Measurements from ENCODE around the gene CHID1. TPM values are rescaled to one million over a fixed set of nuclear protein-coding genes. Genes with fewer than 3 reads are reported as not detected.

CHID1 gene
- total RNA-seq (49.6 and 54.3 TPM in 2 replicates), polyA plus RNA-seq (59.9 and 68.4 TPM in 2 replicates), polyA minus RNA-seq (ENCODE audit: low replicate concordance) (68.5 and 95.8 TPM in 2 replicates)
- 103 and 112 TPM in 2 replicates for polyA plus RNA-seq (2012)

DNA sequence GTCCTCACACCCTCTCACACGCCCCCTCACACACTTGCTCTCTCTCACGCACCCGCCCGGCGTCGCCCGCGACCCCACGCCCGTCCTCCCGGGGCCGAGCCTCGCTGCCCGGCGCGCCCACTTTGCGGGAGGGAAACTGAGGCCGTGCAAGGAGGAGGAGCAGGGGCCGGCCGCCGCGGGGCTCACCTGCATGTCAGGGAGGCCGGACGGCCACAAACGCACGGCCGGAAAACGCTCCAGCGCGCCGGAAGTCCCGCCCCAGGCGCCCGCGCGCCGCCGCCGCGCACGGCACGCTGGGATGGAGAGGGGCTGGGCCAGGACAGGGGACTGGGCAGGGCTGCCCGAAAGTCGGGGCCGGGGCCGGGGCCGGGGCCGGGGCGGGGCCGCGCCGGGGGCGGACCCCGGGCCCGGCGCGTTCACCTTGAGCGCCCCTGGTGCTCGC is at the start of gene CHID1:
CHID1 (minus strand) TSS at position 222 of the 442 bp plus-strand sequence. CDS start 5,994 bp downstream, outside the sequence.
- DNase-seq (ENCODE audit: low read depth in 2 of 2): peak; percentile 67 to 81
- Histone ChIP-seq H3K27me3 (ENCODE audit: control insufficient read depth, insufficient read depth, low read length) (no peaks in the 10 kb centered on the region), H3K4me3 (replicated peaks in 1 of 4; ENCODE audit: control extremely low read depth in 1 of 4, insufficient read depth in 1 of 4, low read depth in 3 of 4, low read length in 4 of 4) (peak within 1 kb of the TSS; percentile 62 to 87 (median 72)), H3K27ac (ENCODE audit: insufficient read depth, low read length) (peak within 1 kb of the TSS; percentile 78), H2AFZ (ENCODE audit: low read length) (peak within 1 kb of the TSS; percentile 26), H3K36me3 (ENCODE audit: control insufficient read depth, insufficient read depth, low read length) (no peaks in the 10 kb centered on the region), H3K79me2 (ENCODE audit: control insufficient read depth, insufficient read depth, low read length) (peaks cover 12% of the 10 kb centered on the region), H3K4me2 (ENCODE audit: extremely low read depth, insufficient read depth, low read length) (peak within 1 kb of the TSS; percentile 94), H3K4me1 (ENCODE audit: control insufficient read depth, extremely low read depth, insufficient read depth, low read length) (peaks cover 6% of the 10 kb centered on the region), H3K9ac (ENCODE audit: insufficient read depth, low read length) (peak within 1 kb of the TSS; percentile 82), H3K9me3 (ENCODE audit: control insufficient read depth, insufficient read depth, low read depth, low read length) (no peaks in the 10 kb centered on the region), H4K20me1 (ENCODE audit: control insufficient read depth, extremely low read depth, insufficient read depth, low read length) (no peaks in the 10 kb centered on the region)
- no peak for TF ChIP-seq EZH2 (IDR thresholded peaks at IDR 0.05; ENCODE audit: low read length, missing control alignments)
- TF ChIP-seq, protein P1, sequence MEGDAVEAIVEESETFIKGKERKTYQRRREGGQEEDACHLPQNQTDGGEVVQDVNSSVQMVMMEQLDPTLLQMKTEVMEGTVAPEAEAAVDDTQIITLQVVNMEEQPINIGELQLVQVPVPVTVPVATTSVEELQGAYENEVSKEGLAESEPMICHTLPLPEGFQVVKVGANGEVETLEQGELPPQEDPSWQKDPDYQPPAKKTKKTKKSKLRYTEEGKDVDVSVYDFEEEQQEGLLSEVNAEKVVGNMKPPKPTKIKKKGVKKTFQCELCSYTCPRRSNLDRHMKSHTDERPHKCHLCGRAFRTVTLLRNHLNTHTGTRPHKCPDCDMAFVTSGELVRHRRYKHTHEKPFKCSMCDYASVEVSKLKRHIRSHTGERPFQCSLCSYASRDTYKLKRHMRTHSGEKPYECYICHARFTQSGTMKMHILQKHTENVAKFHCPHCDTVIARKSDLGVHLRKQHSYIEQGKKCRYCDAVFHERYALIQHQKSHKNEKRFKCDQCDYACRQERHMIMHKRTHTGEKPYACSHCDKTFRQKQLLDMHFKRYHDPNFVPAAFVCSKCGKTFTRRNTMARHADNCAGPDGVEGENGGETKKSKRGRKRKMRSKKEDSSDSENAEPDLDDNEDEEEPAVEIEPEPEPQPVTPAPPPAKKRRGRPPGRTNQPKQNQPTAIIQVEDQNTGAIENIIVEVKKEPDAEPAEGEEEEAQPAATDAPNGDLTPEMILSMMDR (conservative IDR thresholded peaks at IDR 0.05 in 1 of 2, IDR thresholded peaks at IDR 0.05 in 1 of 2; ENCODE audit: low read depth in 1 of 2, low read length in 2 of 2): no peak

DNA sequence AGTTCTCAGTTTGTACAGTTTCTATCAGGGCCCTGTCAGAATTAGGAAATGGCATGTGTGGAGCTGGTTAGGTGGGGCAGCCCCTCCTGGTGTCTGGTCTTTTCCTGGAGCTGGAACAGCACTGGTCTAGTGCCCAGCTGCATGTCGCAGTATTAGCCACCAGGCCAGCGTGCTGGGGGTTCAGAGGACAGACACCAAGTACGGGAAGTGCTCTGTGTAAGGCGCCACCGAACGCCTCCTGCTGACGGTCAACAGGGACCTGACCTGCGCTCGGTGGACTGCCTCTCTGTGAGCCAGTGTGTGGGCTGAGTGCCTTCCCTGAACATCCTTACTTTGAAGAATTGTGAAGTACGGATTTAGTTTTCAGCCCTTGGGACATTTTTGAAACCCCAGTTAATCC is 49.0 kb upstream of the CHID1 start:
- no peak for DNase-seq (ENCODE audit: low read depth in 2 of 2)
- Histone ChIP-seq H3K9ac (ENCODE audit: insufficient read depth, low read length) (no peak overlapping the region), H3K4me1 (ENCODE audit: control insufficient read depth, extremely low read depth, insufficient read depth, low read length) (no peaks in the 10 kb centered on the region), H4K20me1 (ENCODE audit: control insufficient read depth, extremely low read depth, insufficient read depth, low read length) (no peaks in the 10 kb centered on the region), H3K79me2 (ENCODE audit: control insufficient read depth, insufficient read depth, low read length) (peaks cover 15% of the 10 kb centered on the region), H3K4me2 (ENCODE audit: extremely low read depth, insufficient read depth, low read length) (no peak overlapping the region), H2AFZ (ENCODE audit: low read length) (no peak overlapping the region), H3K4me3 (replicated peaks in 1 of 4; ENCODE audit: control extremely low read depth in 1 of 4, insufficient read depth in 1 of 4, low read depth in 3 of 4, low read length in 4 of 4) (no peak overlapping the region), H3K36me3 (ENCODE audit: control insufficient read depth, insufficient read depth, low read length) (no peaks in the 10 kb centered on the region), H3K27me3 (ENCODE audit: control insufficient read depth, insufficient read depth, low read length) (no peaks in the 10 kb centered on the region), H3K9me3 (ENCODE audit: control insufficient read depth, insufficient read depth, low read depth, low read length) (no peaks in the 10 kb centered on the region), H3K27ac (ENCODE audit: insufficient read depth, low read length) (no peak overlapping the region)
- TF ChIP-seq, protein P1 (conservative IDR thresholded peaks at IDR 0.05 in 1 of 2, IDR thresholded peaks at IDR 0.05 in 1 of 2; ENCODE audit: low read depth in 1 of 2, low read length in 2 of 2): no peak
- no peak for TF ChIP-seq EZH2 (IDR thresholded peaks at IDR 0.05; ENCODE audit: low read length, missing control alignments)

DNA sequence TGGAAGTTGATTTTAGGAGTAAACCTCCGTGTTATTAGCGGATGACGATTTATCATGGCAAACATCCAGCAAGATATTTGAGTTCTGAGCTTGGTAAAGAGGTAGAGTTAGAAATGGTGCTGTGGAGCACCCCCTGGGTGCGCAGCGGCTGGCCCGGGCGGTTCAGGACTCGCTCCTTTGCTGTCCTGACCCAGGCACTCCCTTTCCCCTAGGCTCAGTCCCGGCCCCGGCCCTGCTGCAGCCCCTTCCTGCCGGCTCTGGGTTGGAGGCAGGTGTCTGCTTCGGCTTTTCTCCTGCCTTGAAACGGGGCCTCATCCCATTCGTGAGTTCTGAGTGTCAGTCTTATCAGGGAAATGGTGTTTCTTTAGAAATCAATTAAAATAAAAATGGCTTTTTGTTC is 48.4 kb upstream of the CHID1 start:
- H3K79me2 ChIP-seq (ENCODE audit: control insufficient read depth, insufficient read depth, low read length): peaks cover 16% of the 10 kb centered on the region
- DNase-seq (ENCODE audit: low read depth in 2 of 2): no peak
- TF ChIP-seq EZH2 (IDR thresholded peaks at IDR 0.05; ENCODE audit: low read length, missing control alignments): no peak
- TF ChIP-seq, protein P1 (conservative IDR thresholded peaks at IDR 0.05 in 1 of 2, IDR thresholded peaks at IDR 0.05 in 1 of 2; ENCODE audit: low read depth in 1 of 2, low read length in 2 of 2): no peak
- H3K4me3 ChIP-seq (replicated peaks in 1 of 4; ENCODE audit: control extremely low read depth in 1 of 4, insufficient read depth in 1 of 4, low read depth in 3 of 4, low read length in 4 of 4): no peak overlapping the region
- no peaks in the 10 kb centered on the region for H4K20me1 ChIP-seq (ENCODE audit: control insufficient read depth, extremely low read depth, insufficient read depth, low read length)
- no peak overlapping the region for H2AFZ ChIP-seq (ENCODE audit: low read length)
- H3K27me3 ChIP-seq (ENCODE audit: control insufficient read depth, insufficient read depth, low read length): no peaks in the 10 kb centered on the region
- H3K9ac ChIP-seq (ENCODE audit: insufficient read depth, low read length): no peak overlapping the region
- H3K9me3 ChIP-seq (ENCODE audit: control insufficient read depth, insufficient read depth, low read depth, low read length): no peaks in the 10 kb centered on the region
- no peaks in the 10 kb centered on the region for H3K4me1 ChIP-seq (ENCODE audit: control insufficient read depth, extremely low read depth, insufficient read depth, low read length)
- H3K4me2 ChIP-seq (ENCODE audit: extremely low read depth, insufficient read depth, low read length): no peak overlapping the region
- H3K36me3 ChIP-seq (ENCODE audit: control insufficient read depth, insufficient read depth, low read length): no peaks in the 10 kb centered on the region
- no peak overlapping the region for H3K27ac ChIP-seq (ENCODE audit: insufficient read depth, low read length)
